Measurements from ENCODE around the gene GPR78. TPM values are rescaled to one million over a fixed set of nuclear protein-coding genes. Genes with fewer than 3 reads are reported as not detected.

Gene GPR78
- total RNA-seq, 2 donors from 2014 or later = not detected

DNA sequence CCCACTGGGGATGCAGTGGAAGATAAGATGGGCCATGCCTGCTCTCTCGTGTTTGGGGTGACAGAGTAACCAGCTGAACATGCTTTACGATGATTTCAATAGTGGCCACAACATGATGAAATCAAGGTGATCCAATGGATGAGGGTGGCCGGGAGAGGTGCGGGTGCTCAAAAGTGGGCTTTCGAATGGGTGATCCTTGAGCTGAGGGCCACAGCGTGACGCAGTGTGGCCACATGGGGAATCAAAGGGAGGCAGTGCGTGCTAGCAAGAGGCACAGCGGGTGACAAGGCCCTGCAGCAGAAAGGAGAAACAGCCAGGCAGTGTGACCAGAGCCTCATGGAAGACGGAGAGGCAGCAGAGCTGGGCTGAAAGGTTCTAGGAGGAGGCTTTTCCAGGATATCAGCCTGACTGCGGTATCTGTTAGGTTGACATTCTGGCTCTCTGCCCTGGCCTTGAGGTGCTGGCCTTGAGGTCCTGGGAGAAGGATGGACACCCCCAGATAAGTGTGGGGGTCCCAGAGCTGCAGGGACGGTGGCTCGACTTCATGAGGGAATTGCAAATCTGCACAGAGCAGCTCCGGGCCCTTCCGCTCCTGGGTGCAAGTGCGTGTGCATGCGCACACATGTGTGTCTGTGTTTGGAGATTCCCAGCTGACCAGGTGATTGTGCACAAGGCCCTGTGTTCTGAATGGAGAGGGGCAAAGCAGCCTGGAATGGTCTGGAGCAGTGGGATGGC lies 38.0 kb upstream of the GPR78 start:
- no peaks in the 10 kb centered on the region for H3K27me3 Mint-ChIP-seq
- H3K4me1 Mint-ChIP-seq = no peaks in the 10 kb centered on the region
- no peak for ATAC-seq (replicated peaks)
- no peaks in the 10 kb centered on the region for H3K9me3 Mint-ChIP-seq
- H3K36me3 Mint-ChIP-seq (ENCODE audit: low read depth) = no peaks in the 10 kb centered on the region
- H3K4me3 Mint-ChIP-seq = no peak overlapping the region
- peak overlapping the region; percentile 41 for H3K27ac Mint-ChIP-seq

DNA sequence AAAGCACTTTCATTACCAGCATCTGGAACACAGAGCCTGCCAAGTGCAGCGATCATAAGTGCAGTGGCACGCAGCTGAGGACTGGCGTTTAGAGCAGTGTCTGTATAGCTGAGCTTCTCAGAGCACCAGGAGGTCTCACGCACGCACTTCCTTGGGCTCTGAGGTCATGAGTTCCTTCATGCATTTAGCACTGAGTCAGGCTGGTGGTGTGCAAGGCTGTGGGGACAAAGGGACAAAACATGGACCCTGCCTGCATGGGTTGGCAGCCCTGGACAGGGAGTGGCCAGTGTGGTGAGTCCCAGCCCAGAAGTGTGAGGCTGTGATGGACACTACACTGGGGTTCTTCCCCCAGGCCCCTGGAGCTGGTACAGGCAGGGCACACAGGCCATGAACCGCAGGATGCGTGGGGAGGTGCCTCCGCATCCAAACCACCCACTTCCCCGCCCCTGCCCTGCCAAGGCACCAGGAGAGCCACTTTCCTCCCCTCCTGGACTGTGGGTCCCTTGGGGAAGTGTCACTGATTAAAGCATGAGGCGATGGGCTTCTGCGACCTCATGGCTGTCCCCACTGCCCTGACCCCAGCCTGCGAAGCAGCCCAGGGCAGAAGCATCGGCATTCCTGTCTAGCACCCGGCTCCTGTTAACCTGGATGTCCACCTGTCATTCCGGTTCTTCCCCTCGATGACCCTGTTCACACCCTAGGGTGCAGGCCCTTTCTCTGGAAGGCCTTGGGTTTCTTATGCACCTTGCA lies 37.2 kb upstream of the GPR78 start:
- Mint-ChIP-seq H3K27ac (no peak overlapping the region), H3K9me3 (no peaks in the 10 kb centered on the region), H3K4me3 (no peak overlapping the region), H3K27me3 (no peaks in the 10 kb centered on the region), H3K36me3 (ENCODE audit: low read depth) (no peaks in the 10 kb centered on the region), H3K4me1 (no peaks in the 10 kb centered on the region)
- ATAC-seq (replicated peaks) = no peak

DNA sequence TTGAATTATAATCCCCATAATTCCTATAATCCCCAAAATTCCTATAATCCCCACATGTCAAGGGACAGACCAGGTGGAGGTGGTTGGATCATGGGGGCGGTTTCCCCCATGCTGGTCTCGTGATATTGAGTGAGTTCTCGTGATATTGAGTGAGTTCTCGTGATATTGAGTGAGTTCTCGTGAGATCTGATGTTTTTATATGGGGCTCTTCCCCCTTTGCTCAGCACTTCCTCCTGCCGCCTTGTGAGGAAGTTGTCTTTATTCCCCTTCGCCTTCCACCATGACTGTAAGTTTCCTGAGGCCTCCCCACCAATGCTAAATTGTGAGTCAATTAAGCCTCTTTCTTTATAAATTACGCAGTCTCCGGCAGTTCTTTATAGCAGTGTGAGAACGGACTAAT lies 36.6 kb upstream of the GPR78 start:
- no peaks in the 10 kb centered on the region for H3K4me1 Mint-ChIP-seq
- ATAC-seq (replicated peaks) = no peak
- no peaks in the 10 kb centered on the region for H3K27me3 Mint-ChIP-seq
- H3K9me3 Mint-ChIP-seq = no peaks in the 10 kb centered on the region
- H3K27ac Mint-ChIP-seq = no peak overlapping the region
- H3K36me3 Mint-ChIP-seq (ENCODE audit: low read depth) = no peaks in the 10 kb centered on the region
- no peak overlapping the region for H3K4me3 Mint-ChIP-seq

DNA sequence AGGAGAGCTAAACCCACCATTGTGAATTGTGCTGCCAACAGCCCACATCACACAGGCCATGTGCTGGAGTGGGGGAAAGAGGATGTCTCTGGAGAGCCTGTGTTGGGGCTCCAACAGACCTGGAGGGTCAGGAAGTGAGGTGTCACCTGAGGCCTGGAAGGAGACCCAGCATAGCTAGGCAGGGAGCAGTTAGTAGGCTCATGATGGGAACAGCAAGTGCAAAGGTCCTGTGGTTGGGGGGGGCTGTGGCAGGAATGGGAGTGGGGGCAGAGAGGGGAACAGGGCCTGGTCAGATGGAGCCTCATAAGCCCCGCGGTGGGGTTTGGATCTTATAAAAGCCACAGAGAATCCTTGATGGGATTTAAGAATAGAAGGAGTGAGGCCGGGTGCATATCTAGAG lies 35.9 kb upstream of the GPR78 start:
- H3K9me3 Mint-ChIP-seq = no peaks in the 10 kb centered on the region
- no peaks in the 10 kb centered on the region for H3K27me3 Mint-ChIP-seq
- no peak for ATAC-seq (replicated peaks)
- H3K4me1 Mint-ChIP-seq = no peaks in the 10 kb centered on the region
- no peaks in the 10 kb centered on the region for H3K36me3 Mint-ChIP-seq (ENCODE audit: low read depth)
- no peak overlapping the region for H3K27ac Mint-ChIP-seq
- H3K4me3 Mint-ChIP-seq = no peak overlapping the region

DNA sequence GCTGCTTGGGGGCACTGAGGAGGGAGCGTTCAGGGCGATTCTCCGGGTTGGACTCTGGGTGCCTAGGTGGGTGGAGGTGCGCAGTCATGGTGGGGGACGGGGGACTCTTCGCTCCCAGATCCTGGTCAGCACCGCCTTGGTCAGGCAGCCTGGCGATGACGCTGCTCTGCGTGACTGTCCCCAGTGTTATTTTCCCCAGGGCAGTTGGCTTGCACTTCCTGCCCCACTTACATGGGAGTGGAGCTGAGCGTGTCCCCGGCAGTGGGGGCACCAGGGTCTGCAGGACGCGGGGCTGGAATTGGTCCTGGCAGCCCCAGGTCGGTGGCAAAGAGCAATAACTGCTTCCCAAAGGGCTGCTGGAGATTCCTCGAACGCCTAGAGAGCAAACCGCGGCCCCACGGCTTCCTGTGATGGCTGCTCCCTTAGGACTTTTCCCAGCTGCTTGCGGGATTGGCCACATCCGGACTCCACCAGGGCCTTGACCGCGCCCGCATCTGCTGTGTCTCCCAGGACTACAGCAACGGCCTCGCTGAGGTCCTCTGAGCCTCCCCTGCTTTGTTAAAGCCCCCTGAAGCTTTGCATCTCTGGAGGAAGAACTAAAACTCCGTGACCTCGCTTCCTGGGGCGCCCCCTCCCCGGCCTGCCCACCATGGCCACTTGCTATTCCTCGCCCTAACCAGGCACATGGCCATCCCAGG lies 35.3 kb upstream of the GPR78 start:
- H3K4me3 Mint-ChIP-seq = no peak overlapping the region
- H3K4me1 Mint-ChIP-seq = no peaks in the 10 kb centered on the region
- H3K36me3 Mint-ChIP-seq (ENCODE audit: low read depth) = no peaks in the 10 kb centered on the region
- no peak for ATAC-seq (replicated peaks)
- H3K27ac Mint-ChIP-seq = no peak overlapping the region
- no peaks in the 10 kb centered on the region for H3K9me3 Mint-ChIP-seq
- no peaks in the 10 kb centered on the region for H3K27me3 Mint-ChIP-seq

DNA sequence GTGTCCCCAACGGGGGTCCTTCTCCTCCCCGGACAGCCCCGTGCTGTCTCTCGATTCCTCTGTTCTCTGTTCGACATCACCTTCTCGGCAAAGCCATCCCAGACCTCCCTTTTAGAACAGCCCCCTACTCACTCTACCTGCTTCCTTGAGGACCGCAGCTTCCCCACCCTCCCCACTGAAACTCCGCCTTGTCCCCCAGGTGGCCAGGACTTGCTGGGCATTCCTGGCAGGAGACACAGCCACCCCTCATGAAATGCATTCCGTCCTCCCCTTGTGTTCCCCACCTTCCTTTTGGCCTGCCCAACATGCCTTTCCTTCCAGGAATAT lies 34.8 kb upstream of the GPR78 start:
- no peak overlapping the region for H3K27ac Mint-ChIP-seq
- no peak for ATAC-seq (replicated peaks)

DNA sequence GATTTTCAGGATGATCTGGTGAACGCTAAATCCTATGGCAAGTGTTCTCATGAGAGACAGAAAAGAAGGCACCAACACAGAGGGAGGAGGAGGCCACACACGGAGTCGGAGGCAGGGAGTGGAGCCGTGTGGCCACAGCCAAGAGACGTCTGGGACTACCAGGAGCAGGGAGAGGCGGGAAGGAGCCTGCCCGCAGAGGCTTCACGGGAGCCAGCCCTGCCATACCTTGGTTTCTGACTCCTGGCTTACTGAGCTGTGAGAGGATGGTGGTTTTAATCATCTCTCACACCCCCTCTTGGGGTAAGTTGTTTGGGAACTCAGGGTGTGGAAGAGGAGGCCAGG lies 33.5 kb upstream of the GPR78 start:
- Mint-ChIP-seq H3K36me3 (ENCODE audit: low read depth) (no peaks in the 10 kb centered on the region), H3K27ac (no peak overlapping the region), H3K4me1 (no peaks in the 10 kb centered on the region), H3K27me3 (no peaks in the 10 kb centered on the region), H3K4me3 (no peak overlapping the region), H3K9me3 (no peaks in the 10 kb centered on the region)
- no peak for ATAC-seq (replicated peaks)

More for the DNA sequence above, 34.8 kb upstream of the GPR78 start:
- Mint-ChIP-seq H3K36me3 (ENCODE audit: low read depth) (no peaks in the 10 kb centered on the region), H3K9me3 (no peaks in the 10 kb centered on the region), H3K4me1 (no peaks in the 10 kb centered on the region), H3K27me3 (no peaks in the 10 kb centered on the region), H3K4me3 (no peak overlapping the region)

DNA sequence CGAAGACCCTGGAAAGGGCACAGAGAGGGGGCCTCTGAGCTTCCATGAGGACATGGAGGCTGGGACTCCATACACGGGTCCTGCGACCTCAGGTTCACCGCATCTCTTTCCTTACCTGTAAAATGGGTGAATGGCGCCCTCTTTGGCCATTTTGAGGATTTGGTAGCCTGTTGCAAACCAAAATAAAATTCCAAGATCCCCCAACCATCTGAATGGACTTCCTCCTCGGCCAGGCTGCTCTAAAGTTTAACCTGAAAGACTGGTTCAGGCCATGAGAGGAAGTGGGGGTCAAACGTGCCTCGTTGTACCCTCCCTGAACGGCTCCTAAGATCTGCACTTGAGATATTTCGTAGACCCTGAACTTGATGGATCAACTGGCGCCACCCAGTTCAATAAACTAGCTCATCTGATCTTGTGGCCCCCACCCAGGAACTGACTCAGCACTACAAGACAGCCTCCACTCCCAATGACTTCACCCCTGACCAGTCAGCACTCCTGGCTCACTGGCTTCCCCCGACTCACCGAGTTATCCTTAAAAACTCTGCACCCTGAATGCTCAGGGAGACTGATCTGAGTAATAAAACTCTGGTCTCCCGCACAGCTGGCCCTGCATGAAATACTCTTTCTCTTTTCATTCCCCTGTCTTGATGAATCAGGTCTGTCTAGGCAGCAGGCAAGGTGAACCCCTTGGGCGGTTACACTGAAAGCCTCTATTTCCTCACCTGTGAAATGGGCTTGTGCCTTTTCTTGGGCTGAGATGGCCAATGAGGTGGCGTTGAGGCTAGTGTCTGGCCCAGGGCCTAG lies 32.9 kb upstream of the GPR78 start:
- ATAC-seq (replicated peaks) = peak; percentile 32
- H3K36me3 Mint-ChIP-seq (ENCODE audit: low read depth) = no peaks in the 10 kb centered on the region
- no peak overlapping the region for H3K4me3 Mint-ChIP-seq

DNA sequence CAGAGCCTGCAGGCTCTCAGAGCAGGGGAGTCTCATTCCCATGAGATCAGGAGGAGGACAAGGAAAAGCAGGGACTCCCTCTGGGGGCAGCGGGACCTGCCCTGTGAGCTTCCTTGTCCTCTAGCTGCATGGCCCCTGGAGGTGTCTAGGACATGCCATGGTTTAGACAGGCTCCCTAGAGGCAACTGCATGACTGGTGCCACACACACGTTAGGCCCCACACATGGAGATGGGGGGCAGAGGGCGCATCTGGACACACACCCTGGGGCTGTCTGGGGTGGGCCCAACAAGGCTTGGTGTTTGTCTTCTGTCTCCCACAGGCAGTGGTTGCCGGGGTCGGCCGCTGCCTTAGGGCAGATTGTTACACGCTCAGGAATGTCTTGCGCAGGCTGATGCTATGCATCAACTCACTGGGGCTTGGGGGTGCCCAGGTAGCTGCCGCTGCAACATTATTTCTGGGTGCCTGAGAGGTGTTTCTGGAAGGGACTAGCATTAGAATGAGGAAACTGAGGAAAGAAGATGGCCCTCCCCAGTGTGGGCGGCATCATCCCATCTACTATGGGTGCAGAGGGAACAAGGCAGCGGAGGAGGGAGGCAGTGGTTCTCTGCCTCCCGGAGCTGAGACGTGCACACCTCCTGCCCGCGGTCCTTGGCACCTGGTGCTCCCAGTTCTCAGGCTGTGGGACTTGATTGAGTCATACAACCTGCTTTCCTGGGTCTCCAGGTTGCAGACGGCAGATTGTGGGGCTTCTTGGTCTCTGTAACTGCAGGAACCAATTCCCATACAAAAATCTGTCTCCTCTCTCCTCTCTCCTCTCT lies 32.1 kb upstream of the GPR78 start:
- H3K36me3 Mint-ChIP-seq (ENCODE audit: low read depth) = no peaks in the 10 kb centered on the region
- H3K27me3 Mint-ChIP-seq = peaks cover 3% of the 10 kb centered on the region
- no peaks in the 10 kb centered on the region for H3K4me1 Mint-ChIP-seq
- no peak for ATAC-seq (replicated peaks)
- peak overlapping the region; percentile 73 for H3K27ac Mint-ChIP-seq
- H3K9me3 Mint-ChIP-seq = no peaks in the 10 kb centered on the region
- no peak overlapping the region for H3K4me3 Mint-ChIP-seq

More for the DNA sequence above, 32.9 kb upstream of the GPR78 start:
- Mint-ChIP-seq H3K27ac (peak overlapping the region; percentile 73), H3K9me3 (no peaks in the 10 kb centered on the region), H3K4me1 (no peaks in the 10 kb centered on the region), H3K27me3 (peaks cover under 1% of the 10 kb centered on the region)

DNA sequence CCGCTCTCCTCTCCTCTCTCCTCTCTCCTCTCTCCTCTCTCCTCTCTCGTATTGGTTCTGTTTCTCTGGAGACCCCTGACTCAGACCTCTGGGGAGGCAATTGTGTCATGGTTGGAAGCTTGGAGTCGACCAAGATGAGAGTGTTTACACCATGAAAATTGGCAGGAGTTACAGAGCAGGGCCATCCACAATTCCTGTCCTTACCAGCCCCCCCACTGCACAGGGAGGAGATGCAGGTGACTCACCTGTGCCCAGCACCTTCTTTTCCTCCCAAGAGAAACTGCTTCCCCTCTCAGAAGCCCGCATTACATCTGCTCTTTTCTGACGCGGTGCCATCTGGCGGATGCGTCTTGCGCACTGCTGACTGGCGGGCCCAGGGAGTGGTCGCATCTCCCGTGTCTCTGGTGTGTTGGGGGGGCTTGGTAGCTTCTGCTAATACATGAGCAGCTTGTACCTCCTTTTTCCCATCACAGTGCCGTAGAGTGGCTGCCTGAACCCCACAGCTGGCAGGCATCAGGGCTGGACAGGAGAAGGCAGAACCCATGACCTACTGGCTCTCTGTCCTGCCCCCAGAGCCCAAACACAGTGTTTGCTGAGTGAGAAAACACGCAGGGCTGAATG lies 31.4 kb upstream of the GPR78 start:
- Mint-ChIP-seq H3K4me1 (no peaks in the 10 kb centered on the region), H3K36me3 (ENCODE audit: low read depth) (no peaks in the 10 kb centered on the region), H3K4me3 (no peak overlapping the region), H3K27me3 (peaks cover 3% of the 10 kb centered on the region), H3K9me3 (no peaks in the 10 kb centered on the region), H3K27ac (no peak overlapping the region)
- no peak for ATAC-seq (replicated peaks)

DNA sequence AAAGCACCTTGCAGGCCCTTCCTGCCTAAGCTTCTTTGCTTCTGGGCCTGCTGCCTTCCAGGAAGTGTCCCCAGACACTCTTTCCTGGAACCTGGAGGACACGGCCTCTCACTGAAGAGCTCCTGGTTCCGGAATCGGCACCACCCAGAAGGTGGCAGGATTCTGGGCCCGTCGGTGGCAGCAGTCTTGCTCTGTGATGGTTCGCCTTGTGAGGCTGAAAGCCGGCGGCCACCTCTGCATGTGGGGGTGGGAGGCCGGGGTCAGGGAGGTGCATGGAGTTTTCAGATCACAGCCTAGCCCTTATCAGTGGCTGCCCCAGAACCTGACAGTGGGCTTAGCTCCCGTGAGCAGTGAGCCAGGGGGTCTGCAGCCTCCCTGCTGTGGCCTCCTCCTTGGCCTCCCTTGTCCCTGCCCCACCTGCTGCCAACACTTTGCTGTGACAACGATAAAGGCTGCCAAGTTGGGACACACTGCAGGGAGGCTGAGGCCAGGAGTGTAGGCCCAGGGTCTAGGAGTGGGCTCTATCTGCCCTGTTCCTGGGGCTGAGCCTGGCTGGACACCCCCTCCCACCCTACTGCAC lies 30.8 kb upstream of the GPR78 start:
- no peaks in the 10 kb centered on the region for H3K9me3 Mint-ChIP-seq
- H3K27ac Mint-ChIP-seq = no peak overlapping the region
- H3K27me3 Mint-ChIP-seq = peaks cover 3% of the 10 kb centered on the region
- no peak overlapping the region for H3K4me3 Mint-ChIP-seq
- no peak for ATAC-seq (replicated peaks)
- H3K4me1 Mint-ChIP-seq = no peaks in the 10 kb centered on the region
- H3K36me3 Mint-ChIP-seq (ENCODE audit: low read depth) = no peaks in the 10 kb centered on the region

DNA sequence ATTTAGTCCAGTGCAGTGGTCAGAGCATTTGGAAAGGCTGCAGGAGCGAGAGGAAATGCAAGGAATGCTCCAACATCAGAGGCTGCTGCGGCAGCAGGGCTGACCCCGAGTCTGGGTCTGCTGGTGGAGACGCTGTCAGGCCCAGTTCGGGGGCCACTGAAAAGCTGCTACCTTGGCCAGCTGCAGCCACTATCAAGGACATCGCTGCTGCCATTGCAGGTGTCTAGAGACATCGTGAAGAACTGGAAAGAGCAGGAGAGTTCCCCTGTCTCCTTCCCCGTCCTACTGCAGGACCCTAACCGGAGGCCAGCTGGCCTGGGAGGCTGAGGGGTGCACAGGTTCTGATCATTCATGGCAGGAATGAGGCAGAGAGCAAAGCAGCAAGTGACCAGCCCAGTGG lies 29.5 kb upstream of the GPR78 start:
- Mint-ChIP-seq H3K27ac (no peak overlapping the region), H3K27me3 (peaks cover 3% of the 10 kb centered on the region), H3K9me3 (no peaks in the 10 kb centered on the region), H3K36me3 (ENCODE audit: low read depth) (no peaks in the 10 kb centered on the region), H3K4me3 (no peak overlapping the region), H3K4me1 (no peaks in the 10 kb centered on the region)
- no peak for ATAC-seq (replicated peaks)

DNA sequence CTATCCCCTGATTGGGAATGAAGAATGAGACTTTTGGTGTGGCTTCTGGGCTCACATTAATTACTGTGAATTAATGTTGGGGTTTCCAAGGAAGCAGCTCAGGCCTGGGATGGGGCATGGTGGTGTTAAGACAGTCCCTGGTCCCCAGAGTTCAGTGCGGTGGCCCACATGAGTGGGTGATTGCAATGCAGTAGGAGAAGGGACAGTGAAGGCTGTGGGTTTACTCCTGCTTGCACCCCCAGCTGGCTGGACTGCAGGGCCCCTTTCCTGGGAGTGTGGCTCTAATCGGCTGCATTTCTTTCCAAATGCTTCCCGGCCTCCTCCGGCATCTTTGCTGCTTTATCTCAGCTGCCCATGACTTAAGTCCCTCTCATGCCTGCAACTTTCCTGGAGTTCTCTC lies 28.2 kb upstream of the GPR78 start:
- Mint-ChIP-seq H3K36me3 (ENCODE audit: low read depth) (no peaks in the 10 kb centered on the region), H3K4me1 (no peaks in the 10 kb centered on the region), H3K27ac (no peak overlapping the region), H3K9me3 (no peaks in the 10 kb centered on the region), H3K27me3 (peaks cover 3% of the 10 kb centered on the region), H3K4me3 (no peak overlapping the region)
- ATAC-seq (replicated peaks) = no peak

Measured in activated T-helper 17 cell treated with anti-CD3 and anti-CD28 coated beads, Interleukin-2, amount 50 U/mL, for 72 hours (primary cell).